CD4-positive, alpha-beta T cell treated with Interleukin-15 for 4 hours (primary cell): ENCODE results near the gene GPRC5C.

Experiments used
- DNase-seq: peaks from one replicate; pipeline ENCODE4 v3.0.0-alpha.2; 2020; ENCODE audit warnings: low spot score

Gene GPRC5C, protein sequence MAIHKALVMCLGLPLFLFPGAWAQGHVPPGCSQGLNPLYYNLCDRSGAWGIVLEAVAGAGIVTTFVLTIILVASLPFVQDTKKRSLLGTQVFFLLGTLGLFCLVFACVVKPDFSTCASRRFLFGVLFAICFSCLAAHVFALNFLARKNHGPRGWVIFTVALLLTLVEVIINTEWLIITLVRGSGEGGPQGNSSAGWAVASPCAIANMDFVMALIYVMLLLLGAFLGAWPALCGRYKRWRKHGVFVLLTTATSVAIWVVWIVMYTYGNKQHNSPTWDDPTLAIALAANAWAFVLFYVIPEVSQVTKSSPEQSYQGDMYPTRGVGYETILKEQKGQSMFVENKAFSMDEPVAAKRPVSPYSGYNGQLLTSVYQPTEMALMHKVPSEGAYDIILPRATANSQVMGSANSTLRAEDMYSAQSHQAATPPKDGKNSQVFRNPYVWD

DNA sequence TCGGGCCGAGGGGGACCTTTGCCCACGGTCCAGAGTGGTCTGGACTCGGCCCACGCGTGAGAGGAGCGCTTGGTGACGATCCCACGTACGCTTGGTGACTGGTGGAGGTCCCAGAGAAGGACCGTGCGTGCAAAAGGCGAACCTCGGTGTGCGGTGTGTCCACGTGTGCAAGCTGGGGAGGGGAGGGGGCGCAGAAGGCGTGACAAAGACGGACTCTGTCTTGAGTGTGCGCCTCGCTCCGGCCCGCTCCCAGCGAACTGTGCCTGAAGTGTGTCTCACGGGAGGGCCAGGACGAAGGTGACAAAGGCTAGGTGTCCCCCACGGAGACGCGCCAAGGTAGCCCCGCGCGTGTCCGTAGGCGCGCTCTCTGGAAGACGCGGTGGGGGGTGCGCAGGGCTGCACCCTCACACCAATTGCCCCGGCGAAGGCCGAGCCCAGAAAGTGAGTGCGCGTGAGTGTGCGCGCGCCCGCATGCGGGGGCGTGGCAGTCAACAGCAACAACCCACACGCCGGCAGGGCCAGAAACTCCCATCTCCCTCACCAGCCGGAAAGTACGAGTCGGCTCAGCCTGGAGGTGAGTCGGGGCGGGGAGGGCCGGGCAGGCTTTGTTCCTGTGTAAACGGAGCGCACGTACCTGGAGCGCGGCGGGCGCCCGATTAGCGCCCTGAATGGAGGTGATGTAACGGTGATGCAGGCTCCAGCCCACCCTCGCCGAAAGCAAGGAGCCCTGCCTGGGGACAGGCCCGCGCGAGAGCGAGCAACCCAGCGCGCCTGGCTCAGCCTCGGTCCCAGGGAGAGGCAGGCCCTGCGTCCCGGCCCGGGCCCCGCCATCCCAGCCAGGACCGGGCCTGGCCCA is at the start of gene GPRC5C:
GPRC5C (plus strand) TSS at position 521 of the 856 bp plus-strand sequence. CDS start 7,689 bp downstream, outside the sequence.
- DNase-seq, result peak; percentile 12

DNA sequence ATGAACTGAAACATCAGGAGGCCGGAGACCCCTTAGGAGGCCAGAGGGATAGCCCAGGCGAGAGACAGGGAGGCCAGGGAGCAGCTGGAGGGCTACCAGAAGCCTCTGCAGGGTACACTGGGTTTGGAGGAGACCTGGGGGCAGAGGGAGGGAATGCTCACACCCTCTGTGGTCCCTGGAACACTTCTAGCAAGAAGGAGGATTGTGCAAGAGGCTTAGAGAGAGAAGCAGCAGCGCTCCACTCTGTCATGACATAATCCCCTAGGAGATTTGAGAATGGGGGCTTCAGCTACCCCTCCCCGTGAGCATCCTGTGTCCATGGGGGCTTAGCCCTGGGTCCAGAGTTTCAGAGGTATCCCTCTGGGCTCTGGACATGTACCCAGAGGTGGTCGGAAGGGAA is 48.7 kb upstream of the GPRC5C start:
- no peak for DNase-seq

DNA sequence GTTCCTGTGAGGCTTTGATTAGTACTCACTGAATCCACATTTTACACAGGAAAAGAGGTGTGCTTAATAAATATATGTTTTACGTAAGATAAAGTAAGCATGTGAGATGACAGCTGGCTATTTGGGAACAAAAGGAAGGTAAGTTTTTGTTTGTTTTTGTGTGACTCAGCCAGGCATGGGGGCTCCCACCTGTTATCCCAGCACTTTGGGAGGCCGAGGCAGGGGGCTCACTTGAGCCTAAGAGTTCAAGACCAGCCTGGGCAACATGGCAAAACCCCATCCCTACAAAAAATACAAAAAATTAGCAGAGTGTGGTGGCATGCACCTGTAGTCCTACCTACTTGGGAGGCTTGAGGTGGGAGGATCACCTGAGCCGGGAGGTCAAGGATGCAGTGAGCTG is 46.7 kb upstream of the GPRC5C start:
- DNase-seq, result no peak

DNA sequence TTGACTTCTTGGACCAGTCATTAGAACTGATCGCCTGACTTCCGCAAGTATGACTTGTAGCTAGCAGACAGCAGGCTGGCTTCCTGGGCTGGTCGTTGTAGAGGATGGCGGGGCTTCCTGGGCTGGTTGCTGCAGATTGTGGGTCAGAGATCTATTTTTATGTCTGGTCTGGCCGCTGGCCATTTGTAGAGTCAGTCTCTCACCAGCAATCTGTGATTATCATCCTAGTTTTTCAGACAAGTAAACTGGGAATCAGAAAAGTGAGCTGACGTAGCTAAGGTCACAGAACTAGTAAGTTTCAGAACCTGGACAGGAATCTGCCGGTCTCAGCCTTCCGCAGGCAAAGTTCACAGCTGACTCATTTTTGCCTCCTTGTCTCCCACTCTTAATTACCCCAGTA is 45.5 kb upstream of the GPRC5C start:
- no peak for DNase-seq

DNA sequence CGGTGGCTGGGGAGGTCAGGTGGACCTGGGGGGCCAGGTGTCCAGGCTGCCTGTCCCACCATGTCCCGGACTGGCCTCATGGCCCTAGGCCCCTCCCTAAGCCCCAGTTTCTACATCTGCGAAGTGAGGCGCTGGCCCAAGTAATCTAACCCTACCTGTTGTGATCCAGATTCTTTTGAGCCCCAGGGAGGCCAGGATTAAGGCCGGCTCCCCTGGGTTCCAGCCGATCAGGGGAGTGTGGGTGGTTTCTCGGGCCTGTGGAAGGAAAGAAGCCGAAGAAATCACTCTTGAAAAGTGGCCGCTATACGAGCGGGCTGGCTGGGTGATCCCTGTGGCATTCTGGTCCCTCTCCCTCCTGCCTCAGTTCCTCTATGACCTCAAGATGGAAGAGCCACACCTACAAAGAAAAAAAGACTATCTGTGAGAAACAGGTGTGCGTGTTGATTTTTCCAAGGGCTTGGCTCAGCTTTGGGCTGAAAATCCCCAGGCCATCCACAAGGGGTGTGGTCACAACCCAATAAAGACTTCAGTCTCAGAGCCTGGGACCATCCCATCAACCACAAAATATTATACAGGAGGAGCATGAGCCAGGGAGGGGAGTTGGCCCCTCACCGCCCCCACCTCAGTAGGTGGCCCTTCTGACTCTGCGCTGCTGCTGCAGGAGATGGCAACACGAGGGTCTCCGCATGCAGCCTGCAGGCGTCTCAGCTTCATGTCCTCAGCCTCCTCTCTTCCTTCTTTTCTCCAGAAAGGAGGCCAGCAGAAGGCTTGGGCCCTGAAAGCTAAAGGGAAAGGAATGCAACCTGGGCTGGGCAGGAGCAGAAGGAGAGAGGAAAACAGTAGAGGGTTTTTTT is 44.3 kb upstream of the GPRC5C start:
- DNase-seq, result no peak

DNA sequence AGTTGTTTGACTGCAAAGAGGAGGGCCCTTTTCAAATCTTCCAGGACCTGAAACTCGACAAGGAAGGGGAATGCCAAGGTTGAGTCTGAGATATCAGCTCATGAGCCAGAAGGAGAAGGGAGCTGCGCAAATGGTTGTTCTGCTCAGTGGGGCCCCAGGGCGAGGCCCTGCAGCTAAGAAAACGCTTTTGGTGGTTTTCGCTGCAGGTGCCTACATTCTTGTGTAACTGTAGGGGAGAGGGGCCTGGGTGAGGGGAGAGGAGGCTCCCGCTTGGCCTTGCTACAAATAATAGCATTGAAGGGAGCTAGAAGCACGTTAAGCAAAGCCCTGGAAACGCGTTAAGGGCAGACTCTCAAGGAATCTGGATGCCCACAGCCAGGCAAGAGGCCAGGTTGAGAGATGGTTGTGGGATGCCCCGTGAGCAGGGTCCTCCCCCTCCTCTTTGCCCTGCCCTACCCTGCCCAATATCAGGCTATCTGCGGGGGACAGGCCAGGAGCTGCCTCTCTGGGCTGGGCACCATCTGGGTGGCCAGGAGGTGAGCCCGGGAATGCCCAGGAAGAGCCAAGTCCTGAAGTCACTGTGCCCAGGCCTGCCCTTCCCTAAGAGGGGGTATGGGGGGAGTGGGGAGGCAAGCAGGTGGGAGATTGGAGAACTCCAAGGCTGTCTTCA is 42.7 kb upstream of the GPRC5C start:
- DNase-seq, result no peak

DNA sequence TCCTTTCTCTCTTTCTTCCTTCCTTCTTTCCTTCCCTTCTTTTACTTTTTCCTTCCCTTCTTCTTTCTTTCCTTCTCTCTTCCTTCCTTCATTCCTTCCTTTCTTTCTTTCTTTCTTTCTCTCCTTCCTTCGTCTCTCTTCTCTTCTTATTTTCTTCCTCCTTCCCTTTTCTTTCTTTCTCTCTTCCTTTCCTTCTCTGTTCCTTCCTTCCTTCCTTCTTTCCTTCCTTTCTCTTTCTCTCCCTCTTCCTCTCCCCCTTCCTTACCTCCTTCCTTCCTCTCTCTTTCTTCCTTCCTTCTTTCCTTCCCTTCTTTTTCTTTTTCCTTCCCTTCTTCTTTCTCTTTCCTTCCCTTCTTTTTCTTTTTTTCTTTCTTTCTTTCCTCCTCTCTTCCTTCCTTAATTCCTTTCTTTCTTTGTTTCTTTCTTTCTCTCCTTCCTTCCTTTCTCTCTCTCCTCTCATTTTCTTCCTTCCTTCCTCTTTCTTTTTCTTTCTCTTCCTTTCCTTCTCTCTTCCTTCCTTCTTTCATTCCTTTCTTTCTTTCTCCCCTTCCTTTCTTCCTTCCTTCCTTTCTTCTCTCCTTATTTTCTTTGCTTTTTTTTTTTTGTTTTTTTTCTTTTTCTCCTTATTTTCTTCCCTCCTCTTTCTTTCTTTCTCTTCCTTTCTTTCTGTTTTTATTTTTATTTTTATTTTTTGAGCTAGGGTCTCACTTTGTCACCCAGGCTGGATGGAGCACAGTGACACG is 41.8 kb upstream of the GPRC5C start:
- DNase-seq, result no peak

DNA sequence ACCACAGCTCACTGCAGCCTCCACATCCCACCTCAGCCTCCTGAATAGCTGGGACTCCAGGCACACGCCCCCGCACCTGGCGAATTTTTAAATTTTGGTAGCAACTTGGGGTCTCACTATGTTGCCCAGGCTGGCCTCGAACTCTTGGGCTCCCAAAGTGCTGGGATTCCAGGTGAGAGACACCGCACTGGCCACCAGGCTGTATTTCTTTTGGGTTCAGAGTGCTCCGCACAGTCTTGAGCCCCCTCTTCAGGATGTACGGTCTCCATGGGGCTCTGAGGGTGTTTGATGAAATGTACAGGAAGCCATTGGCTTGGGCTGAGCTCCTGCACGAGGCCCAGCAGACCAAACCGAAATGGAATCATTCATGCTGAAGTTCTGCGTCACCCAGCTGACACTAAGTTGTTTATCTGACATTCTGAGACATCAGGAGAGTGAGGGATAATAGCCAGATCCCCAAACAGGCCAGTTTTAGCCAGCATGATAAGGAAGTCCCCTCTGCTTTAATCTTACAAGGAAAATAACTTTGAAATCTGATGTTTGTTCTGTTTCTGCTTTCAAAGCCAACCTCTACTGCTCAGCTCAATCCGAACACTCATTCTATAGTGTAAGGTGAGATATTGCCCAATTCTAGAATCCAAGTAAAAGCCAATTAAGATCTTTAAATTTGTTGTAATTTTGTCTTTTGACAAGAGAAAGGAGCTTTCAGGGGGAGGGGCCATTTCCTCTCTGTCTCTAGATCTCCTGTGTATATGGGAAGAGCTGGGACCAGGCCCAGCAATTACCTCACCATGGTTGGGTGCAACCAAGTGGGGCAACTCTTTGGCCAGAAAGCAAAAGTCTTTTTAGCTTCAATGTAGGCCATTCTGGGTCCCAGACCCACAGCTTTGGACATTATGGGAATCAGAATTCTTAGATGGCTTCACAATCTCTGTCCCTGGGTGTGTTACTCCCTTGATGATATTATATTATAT is 40.9 kb upstream of the GPRC5C start:
- no peak for DNase-seq

DNA sequence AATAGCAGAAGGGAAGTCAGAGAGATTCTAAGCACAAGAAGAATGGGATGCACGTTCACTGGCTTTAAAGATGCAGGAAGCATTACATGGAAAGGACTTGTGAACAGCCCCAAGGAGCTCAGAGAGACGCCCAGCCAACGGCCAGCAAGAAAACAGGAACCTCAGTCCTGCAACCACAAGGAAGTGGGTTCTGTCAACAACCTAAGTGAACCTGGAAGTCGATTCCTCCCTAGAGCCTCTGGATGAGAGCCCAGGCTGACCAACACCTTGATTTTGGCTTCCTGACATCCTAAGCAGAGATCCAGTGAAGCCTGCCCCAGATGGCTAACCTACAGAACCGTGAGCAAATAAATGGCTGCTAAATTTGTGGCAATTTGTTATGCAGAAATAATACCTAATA is 40.1 kb upstream of the GPRC5C start:
- DNase-seq, result no peak

DNA sequence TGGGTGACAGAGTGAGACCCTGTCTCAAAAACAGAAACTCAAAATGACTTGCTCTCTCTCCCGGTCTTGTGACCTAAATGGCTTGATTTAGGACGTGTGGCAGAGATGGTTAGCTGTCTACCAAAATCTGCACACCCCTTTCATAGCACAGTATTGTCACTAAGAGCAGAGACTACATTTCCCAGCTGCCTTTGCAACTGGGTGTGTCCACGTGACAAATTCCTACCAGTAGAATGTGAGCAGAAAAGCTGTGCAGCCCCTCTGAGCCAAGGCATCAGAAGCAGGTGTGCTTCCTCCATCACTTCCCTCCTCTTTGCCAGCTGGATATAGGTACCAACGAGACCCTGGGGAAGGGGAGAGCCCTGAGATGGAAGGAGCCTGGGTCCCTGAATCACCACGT is 39.0 kb upstream of the GPRC5C start:
- DNase-seq, result no peak

DNA sequence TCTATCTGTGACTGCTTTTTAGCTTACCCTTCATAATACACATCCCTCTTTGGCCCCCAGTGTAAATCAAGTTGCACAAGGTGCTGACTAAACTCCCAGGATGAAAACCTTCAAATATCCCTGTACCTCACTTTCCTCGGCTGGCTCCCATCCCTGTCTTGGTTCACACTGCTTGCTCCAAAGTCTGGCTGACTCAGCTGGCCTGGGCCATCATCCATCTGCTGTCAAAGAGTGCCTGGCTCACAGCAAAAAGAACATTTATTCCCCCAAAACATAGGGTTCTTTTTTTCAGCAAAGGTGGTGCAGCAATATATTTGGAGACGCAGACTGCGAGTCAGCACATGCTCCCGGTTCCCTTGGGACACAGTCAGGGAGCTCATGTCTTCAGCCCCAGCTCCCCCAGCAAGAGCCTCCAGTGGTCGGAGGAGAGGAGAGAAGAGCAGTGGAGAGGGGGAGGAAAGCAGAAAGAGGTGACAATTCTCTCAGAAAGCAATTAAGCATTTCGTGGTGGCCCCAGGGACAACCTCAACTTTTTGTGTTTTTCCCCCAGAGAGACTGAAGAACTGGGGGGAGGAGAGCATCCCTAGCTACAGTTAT is 38.4 kb upstream of the GPRC5C start:
- DNase-seq, result no peak

DNA sequence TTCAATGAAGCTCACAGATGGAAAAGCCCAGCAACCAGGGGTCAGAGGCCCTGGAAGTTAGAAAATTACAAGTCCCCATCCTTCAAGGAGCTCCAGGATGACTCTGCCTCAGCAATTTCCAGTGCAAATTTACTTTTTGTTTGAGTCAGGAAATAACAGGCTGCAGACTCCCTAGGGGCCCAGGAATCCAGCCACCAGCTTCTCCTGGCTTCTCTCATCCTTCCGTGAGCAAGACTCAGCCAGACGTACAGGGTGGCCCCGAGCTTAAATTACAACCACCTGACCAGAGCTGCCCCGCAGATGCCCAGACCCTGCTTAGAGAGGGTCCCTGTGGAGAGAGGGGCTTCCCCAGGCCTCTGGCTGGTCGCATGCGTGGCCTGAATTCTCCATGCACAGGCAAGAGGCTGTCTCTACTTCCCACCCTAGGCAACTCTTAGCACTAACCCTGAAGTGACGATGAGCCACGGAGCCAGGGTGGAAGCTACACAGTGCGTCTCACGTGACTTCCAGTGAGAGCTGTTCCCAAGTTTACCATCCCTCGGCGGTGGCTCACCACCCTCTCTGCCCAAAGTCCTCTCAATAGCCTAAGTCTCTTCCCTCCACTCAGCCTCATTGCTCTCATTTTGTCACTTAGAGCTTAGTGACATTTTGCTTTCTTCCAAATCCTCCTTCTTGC is 37.5 kb upstream of the GPRC5C start:
- DNase-seq, result no peak

DNA sequence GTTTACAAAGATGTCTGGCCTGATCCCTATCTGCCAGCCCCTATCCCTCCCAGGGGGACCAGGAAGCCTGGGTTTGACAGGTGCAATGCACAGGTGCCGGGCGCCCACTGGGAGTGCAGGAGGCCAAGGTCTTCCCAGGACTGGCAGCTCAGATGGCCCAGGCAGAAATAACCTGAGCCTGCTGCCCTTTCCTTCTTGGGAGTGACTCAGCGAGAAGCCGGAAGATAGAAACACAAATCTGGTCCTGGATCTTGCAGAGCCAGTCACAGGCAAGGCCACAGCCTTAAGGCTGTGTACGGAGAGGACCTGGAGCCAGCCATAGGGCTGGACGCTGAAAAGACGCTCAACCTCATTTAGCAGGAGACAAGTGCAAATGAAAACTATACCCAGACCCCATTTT is 36.9 kb upstream of the GPRC5C start:
- no peak for DNase-seq

DNA sequence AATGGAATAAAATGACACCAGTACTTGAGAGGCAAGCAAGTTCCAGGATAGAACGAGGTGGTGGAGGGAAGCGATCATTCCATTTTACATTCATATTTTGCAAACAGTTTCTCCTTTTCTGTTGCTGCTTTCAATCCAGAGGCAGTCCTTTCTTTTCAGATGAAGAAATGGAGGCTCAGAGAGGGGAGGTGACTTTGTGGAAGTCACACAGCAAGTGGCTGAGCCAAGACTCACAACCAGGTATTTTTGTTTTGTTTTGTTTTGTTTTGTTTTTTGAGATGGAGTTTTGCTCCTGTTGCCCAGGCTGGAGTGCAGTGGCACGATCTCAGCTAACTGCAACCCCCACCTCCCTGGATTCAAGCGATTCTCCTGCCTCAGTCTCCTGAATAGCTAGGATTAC is 35.3 kb upstream of the GPRC5C start:
- DNase-seq, result no peak

DNA sequence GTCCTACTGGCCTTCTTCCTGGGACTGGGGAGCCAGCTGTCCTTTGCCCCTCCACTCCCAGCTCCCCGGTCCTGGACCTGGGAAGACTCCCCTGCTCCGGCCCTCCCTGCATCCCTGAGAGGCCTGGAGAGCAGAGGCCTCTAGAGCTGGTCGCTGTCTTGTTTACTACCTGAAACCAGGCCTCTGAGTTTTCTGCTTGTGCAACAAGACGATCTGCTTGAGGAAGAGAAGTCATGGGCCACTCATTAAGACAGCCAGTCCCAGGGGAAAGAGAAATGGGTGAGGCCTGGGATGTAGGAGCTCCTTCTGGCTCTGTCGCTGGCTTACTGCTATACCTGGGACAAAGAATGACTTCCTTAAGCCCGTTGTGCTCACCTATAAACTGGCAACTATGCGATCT is 29.8 kb upstream of the GPRC5C start:
- DNase-seq, result no peak

DNA sequence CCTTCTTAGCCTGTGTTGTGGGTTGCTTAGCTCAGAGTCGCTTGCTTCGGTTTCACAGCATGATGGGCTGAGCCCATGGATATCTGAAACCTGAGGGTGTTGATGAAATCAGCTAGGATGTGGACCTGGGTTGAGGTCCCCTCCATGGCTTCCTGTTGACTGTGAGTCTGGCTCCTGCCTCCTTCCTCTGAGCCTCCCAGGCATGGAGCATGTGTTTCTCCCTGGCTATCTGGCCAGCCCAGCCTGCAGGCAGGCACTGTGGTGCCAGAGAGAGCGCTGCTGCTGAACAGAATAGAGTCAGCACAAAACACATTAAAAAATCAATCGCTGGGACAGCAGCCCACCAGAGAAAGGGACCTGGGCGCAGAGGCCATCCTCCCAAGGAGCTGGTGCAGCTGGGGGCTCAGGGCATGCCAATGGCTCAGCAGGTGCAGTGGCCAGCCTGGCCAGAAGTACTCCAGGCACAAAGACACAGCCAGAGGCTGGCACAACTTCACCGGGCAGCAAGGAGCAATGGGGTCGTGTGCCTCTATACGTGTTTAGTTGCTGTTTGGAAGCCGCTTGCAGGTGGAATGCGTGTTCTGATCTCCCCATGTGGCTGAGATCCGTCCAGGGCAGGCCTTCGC is 28.3 kb upstream of the GPRC5C start:
- no peak for DNase-seq

DNA sequence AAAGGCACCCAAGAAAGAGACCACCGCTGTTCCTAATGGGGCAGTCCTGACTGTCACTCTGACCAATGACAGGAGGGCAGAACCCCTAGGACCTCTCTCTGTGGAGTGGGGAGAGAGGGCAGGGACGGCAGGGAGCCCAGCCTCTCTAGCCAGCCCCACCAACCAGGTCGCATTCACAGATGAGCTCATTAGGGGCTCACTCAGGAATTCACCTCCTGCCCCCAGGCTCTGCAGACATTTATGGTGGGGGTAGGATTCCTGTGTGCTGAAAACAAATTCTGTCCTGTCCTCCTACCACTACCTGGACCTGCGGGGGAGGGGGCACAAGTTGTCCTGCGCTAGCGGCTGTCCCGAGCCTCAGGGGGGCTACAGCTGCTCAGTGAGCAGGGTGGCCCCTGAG is 27.7 kb upstream of the GPRC5C start:
- no peak for DNase-seq

DNA sequence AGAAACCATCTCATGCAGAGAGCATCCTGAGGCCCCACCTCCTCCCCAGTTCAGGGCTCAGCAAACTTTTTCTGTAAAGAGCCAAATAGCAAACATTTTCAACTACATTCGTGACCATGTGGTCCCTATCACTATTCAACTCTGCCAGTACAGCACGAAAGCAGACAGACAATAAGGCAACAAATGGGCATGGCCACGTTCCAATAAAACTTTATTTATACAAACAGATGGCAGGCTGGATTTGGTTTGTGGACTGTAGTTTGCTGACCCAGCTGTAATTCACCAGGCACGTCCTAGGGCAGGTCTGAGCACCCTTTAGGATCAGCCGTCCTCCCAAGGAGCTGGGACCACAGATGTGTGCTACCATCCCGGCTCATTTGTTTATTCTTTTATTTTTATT is 27.1 kb upstream of the GPRC5C start:
- DNase-seq, result no peak
